Pancreas (tissue), 10 donors: ENCODE data around the gene CHST11. TPM values are rescaled to one million over a fixed set of nuclear protein-coding genes. Genes with fewer than 3 reads are reported as not detected.

Experiments
- ATAC-seq, 4 donors: fragments of 200-7000 bp; cut with Tn5 transposase; one replicate each; pipeline versions ENCODE4 v1.8.0 to v1.9.1; 2020; ENCODE audit warnings: mild to moderate bottlenecking in 4 of 4, moderate library complexity in 4 of 4
- DNase-seq, 6 donors: peaks; one replicate each; pipeline ENCODE4 v3.0.0-alpha.2; 2020
- FAIRE-seq: peaks from 2 replicates; lab custom pipeline; 2012; peaks lifted over from hg19 to GRCh38; lab: Jason Lieb, UNC
- H3K27ac ChIP-seq, 4 donors: fragments of 200-600 bp; sonication (generic); 1 replicate in 3 of 4; 2 replicates in 1 of 4; pipeline versions ENCODE4 v1.5.0 to v1.8.0; 2020
- H3K27me3 ChIP-seq, 4 donors: fragments of 200-600 bp; one replicate each; pipeline ENCODE4 v1.8.0; 2021
- H3K36me3 ChIP-seq, 3 donors: fragments of 200-600 bp; sonication (generic) in 1 of 3; one replicate each; pipeline versions ENCODE4 v1.5.0 to v1.8.0; 2020 to 2021
- H3K4me1 ChIP-seq, 3 donors: fragments of 200-600 bp; one replicate each; pipeline ENCODE4 v1.8.0; 2021
- H3K4me3 ChIP-seq, 4 donors: fragments of 200-600 bp; sonication (generic) in 2 of 4; one replicate each; pipeline versions ENCODE4 v1.5.0 to v1.8.0; 2020 to 2021
- H3K9me3 ChIP-seq, 4 donors: fragments of 200-600 bp; one replicate each; pipeline ENCODE4 v1.8.0; 2021
- CTCF ChIP-seq, 4 donors: fragments of 200-600 bp; sonication (generic) in 3 of 4; IDR thresholded peaks; one replicate each; pipeline versions ENCODE4 v1.5.0 to v1.8.0; 2021; ENCODE audit warnings: antibody characterized with exemption in 4 of 4
- WGBS, 2 donors: extraction: QIAGEN DNeasy Blood & Tissue Kit; methylation state at CpG; one replicate each; pipeline ENCODE4 v1.1.7; 2013; 5-methylcytosine and 5-hydroxymethylcytosine counted together
- intact Hi-C, 3 donors: fragments of 100-400 bp; cut with DNase I; formaldehyde crosslinking; loops; one replicate each; pipeline versions ENCODE4 v1.11.1 to v1.14.2; 2022
- polyA plus RNA-seq, 2 donors: library from polyadenylated mRNA; stranded (reverse); fragments of 200-250 nt; gene quantifications; one replicate each; pipeline ENCODE4 v1.2.3, GENCODE V29; 2013
- total RNA-seq, 6 donors: library from RNA; stranded (reverse); fragmentation: NEBNext Ultra II Directional in 4 of 6; extraction: Animal tissue kit (Norgen Biotek cat#: 25700) in 4 of 6; gene quantifications; one replicate each; pipeline versions ENCODE4 v1.2.1 to v1.2.4, GENCODE V29; 2021 to 2023
- donor health status: healthy with polysubstance abuse.
- donor health status: DM: no; HTN: no; CAD: no; lungs with moderate emphysema.
- donor health status: DM: no; HTN: no; CAD: no.
- donor health status: control.
- donor health status: control.
- donor health status: Bipolar disorder and iron deficiency.
- donor health status: DM: yes; HTN: yes; CAD: no.
- donor health status: DM: no; HTN: no; CAD: no.
- donor health status: DM: no; HTN: no; CAD: no.
- donor health status: DM: yes; HTN: yes; CAD: no.

CHST11 gene
- total and polyA plus RNA-seq, 8 donors: 1.1 to 14.8 (median 7.8) TPM

DNA sequence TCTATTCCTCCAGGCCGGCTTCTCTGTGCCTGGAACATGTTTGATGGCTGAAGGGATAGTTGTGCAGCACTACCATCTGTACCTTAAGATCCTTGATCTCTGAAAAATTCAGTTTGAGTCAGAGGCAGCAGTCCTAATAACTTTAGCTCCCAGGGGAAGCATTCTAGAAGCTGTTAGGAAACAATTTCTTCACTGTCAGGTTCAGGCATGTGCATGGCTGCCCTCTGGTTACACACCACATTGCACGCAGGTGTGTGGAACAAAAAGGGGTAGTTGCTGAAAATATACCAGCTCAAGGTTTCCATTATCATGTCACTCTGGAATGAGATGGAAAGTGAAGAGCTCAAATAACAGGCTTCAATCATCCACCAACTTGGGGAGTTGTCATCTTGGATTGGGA lies 80.1 kb downstream of the CHST11 start:
- H3K27ac ChIP-seq: no peak overlapping the region
- no peaks in the 10 kb centered on the region for H3K9me3 ChIP-seq
- FAIRE-seq (no peak), ATAC-seq (no peak), DNase-seq (no peak)
- no peaks in the 10 kb centered on the region for H3K27me3 ChIP-seq
- intact Hi-C loops: no loop called here
- no peak overlapping the region for H3K4me3 ChIP-seq
- peaks cover 0 to 13% (median 0%) of the 10 kb centered on the region in 3 donors for H3K4me1 ChIP-seq
- TF ChIP-seq CTCF (IDR thresholded peaks at IDR 0.05): no peak
- whole genome bisulfite sequencing, 2 donors: 95% methylated on average over 2 of the region's 2 CpGs
- H3K36me3 ChIP-seq: no peaks in the 10 kb centered on the region

DNA sequence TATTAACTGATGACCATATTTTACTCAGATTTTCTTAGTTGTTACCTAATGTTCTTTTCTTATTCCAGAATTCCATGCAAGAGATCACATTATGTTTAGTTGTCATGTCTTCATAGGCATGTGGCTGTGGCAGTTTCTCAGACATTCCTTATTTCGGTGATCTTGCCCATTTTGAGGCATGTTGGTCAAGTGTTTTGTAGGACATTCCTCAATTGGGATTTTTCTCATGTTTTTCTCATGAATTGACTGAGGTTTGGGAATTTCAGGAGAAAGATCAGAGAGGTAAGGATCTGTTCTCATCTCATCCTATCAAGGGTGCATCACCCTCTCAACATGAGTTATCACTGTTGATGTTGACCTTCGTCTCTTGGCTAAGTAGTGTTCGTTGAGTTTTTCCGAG lies 81.3 kb downstream of the CHST11 start:
- no peaks in the 10 kb centered on the region for H3K27me3 ChIP-seq
- H3K36me3 ChIP-seq: no peaks in the 10 kb centered on the region
- no peak overlapping the region for H3K27ac ChIP-seq
- no peaks in the 10 kb centered on the region for H3K9me3 ChIP-seq
- no peak overlapping the region for H3K4me3 ChIP-seq
- TF ChIP-seq CTCF (IDR thresholded peaks at IDR 0.05): no peak
- ATAC-seq (no peak), FAIRE-seq (no peak), DNase-seq (no peak)
- intact Hi-C loops: no loop called here
- 92 to 96% methylated on average over 4 of the region's 4 CpGs for WGBS, 2 donors
- H3K4me1 ChIP-seq: peaks cover 0 to 13% (median 0%) of the 10 kb centered on the region in 3 donors

DNA sequence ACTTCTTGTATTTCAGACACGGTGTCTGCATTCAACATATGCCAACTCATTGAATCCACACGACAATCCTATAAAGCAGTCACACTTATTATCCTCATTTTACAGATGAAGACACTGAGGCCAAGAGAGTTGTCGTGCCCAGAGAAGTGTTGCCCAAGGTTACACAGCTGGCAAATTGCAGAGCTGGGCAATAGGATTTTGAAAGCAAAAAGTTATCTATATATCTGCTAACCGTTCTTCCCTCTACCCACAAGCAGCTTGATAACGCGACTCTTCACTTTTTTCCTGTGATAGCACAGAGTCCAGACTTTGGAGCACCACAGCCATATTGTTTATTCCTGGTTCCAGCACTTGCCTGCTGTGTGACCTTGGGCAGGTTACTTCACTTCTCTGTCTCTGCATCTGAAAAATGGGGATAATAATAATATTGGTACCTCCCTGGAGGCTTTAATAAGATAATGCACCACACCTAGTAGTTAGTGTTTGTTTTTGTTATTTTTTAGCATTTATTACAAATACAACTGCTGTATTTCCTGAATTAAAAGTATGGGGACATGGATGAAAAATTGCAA lies 82.2 kb downstream of the CHST11 start:
- Histone ChIP-seq H3K4me1 (peaks cover 0 to 5% (median 0%) of the 10 kb centered on the region in 3 donors), H3K27me3 (no peaks in the 10 kb centered on the region), H3K36me3 (no peaks in the 10 kb centered on the region), H3K9me3 (no peaks in the 10 kb centered on the region), H3K4me3 (no peak overlapping the region), H3K27ac (no peak overlapping the region)
- ATAC-seq (no peak), DNase-seq (no peak), FAIRE-seq (no peak)
- WGBS, 2 donors: 87 to 88% methylated on average over 6 of the region's 6 CpGs
- intact Hi-C loops: no loop called here
- no peak for TF ChIP-seq CTCF (IDR thresholded peaks at IDR 0.05)

GRCh38 chr12:104544836-104545235 lies 88.1 kb downstream of the CHST11 start:
- ATAC-seq: no peak
- Histone ChIP-seq H3K36me3 (no peaks in the 10 kb centered on the region), H3K27me3 (no peaks in the 10 kb centered on the region), H3K4me3 (no peak overlapping the region), H3K4me1 (no peaks in the 10 kb centered on the region), H3K27ac (no peak overlapping the region), H3K9me3 (no peaks in the 10 kb centered on the region)
- WGBS, 2 donors: 95 to 96% methylated on average over 5 of the region's 5 CpGs
- no peak for TF ChIP-seq CTCF (IDR thresholded peaks at IDR 0.05)
- intact Hi-C loops: no loop called here
- FAIRE-seq: no peak
- DNase-seq: no peak

GRCh38 chr12:104546575-104546974 lies 89.8 kb downstream of the CHST11 start:
- Histone ChIP-seq H3K4me1 (no peaks in the 10 kb centered on the region), H3K9me3 (no peaks in the 10 kb centered on the region), H3K36me3 (no peaks in the 10 kb centered on the region), H3K27ac (no peak overlapping the region), H3K4me3 (no peak overlapping the region), H3K27me3 (no peaks in the 10 kb centered on the region)
- ATAC-seq (peak in 3 of 4 donors; percentile 14 to 71 (median 65)), DNase-seq (no peak), FAIRE-seq (no peak)
- intact Hi-C loops: no loop called here
- 75 to 78% methylated on average over 3 of the region's 3 CpGs for WGBS, 2 donors
- no peak for TF ChIP-seq CTCF (IDR thresholded peaks at IDR 0.05)
